HFF-Myc (cell line): ENCODE results near the gene CPT1A.

ENCODE experiments used
- DNase-seq: peaks from one replicate; pipeline ENCODE4 v3.0.0-alpha.2; 2011; ENCODE audit warnings: low read depth; ENCODE audit errors: extremely low read depth
- H3K4me3 ChIP-seq: replicated peaks from 2 replicates; pipeline ENCODE4 v1.5.1; 2011; ENCODE audit warnings: low read depth, mild to moderate bottlenecking, control low read depth, low read length
- TF ChIP-seq, protein P1 (sequence below): IDR thresholded peaks from 2 replicates; pipeline ENCODE4 v1.5.1; 2012; ENCODE audit warnings: mild to moderate bottlenecking, low read depth, low read length, control low read depth; ENCODE audit errors: missing control alignments

The CPT1A gene

DNA sequence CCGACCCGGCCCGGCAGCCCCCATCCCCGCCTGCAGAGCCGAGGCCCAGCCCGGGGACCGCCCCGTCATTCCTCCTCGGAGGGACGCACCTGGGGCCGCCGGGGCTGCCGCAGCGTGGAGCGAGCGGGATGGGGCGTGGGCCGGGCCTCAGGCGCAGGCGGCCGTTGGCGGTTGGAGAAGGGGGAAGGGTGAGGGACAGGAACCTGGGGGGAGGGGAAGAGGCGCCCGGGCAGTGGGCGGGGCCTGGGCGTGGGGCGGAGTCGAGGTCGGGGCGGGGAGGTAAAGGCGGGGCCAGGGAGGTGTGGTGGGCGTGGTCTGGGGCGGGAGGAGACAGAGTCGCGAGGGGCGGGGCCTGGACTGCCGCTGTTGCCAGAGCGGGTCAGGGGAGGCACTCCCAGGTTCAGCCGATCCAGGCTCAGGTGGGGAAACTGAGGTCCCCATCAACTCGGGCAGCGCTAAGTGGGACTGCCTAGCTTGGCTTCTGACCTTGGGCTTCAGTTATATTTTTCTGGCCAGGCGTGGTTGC, 90.3 kb downstream of the CPT1A start, which contains the start of gene TESMIN:
Gene TESMIN, minus strand, starts transcription at position 190 of the 526 bp plus-strand sequence. CDS start 860 bp downstream, outside the sequence.
- H3K4me3 ChIP-seq = peak within 1 kb of the TSS; percentile 38
- TF ChIP-seq, protein P1, sequence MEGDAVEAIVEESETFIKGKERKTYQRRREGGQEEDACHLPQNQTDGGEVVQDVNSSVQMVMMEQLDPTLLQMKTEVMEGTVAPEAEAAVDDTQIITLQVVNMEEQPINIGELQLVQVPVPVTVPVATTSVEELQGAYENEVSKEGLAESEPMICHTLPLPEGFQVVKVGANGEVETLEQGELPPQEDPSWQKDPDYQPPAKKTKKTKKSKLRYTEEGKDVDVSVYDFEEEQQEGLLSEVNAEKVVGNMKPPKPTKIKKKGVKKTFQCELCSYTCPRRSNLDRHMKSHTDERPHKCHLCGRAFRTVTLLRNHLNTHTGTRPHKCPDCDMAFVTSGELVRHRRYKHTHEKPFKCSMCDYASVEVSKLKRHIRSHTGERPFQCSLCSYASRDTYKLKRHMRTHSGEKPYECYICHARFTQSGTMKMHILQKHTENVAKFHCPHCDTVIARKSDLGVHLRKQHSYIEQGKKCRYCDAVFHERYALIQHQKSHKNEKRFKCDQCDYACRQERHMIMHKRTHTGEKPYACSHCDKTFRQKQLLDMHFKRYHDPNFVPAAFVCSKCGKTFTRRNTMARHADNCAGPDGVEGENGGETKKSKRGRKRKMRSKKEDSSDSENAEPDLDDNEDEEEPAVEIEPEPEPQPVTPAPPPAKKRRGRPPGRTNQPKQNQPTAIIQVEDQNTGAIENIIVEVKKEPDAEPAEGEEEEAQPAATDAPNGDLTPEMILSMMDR = no peak
- peak; percentile 22 for DNase-seq

DNA sequence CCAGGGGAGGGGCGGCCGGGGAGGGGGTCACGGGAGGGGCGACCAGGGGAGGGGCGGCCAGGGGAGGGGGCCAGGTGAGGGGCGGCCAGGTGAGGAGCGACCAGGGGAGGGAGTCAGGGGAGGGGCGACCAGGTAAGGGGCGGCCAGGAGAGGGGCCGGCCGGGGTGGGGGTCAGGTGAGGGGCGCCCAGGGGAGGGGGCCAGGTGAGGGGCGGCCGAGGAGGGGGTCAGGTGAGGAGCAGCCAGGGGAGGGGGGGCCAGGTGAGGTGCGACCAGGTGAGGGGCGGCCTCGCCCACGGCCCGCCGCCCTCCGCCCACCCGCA, 90.8 kb downstream of the CPT1A start:
- H3K4me3 ChIP-seq = peak overlapping the region; percentile 38
- no peak for DNase-seq
- TF ChIP-seq, protein P1 = no peak

DNA sequence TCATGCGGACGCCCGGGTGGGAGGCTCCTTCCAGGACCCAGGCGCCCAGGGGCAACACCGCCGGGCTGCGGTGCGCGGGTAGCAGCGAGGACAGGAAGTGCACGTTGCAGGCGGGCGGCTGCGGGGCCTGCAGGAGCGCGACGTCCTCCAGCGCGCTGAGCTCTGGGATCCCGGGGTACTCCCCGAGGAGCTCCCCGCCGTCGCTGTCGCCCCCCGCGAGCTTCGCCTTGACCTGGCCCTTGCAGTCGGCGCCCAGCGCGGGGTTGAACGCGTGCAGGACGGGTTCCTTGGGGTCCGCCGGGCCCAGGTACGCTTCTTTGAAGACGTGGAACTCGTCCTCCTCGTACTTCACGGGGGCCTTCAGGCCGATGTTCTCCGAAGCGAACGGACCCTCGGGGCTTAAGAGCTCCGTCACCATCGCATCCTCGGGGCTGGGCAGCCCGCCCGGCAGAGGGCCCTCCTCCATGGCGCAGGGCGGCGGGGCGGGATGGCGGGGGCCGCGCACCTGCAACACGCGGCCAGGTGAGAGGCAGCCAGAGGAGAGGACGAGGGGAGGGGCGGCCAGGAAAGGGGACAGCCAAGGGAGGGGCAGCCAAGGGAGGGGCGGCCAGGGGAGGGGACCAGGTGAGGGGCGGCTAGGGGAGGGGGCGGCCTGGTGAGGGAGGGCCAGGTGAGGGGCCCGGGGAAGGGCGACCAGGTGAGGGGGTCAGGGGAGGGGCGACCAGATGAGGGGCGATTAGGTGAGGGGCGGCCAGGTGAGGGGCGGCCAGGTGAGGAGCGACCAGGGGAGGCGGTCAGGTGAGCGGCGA, 91.3 kb downstream of the CPT1A start:
- TF ChIP-seq, protein P1 = no peak
- no peak for DNase-seq
- no peak overlapping the region for H3K4me3 ChIP-seq

DNA sequence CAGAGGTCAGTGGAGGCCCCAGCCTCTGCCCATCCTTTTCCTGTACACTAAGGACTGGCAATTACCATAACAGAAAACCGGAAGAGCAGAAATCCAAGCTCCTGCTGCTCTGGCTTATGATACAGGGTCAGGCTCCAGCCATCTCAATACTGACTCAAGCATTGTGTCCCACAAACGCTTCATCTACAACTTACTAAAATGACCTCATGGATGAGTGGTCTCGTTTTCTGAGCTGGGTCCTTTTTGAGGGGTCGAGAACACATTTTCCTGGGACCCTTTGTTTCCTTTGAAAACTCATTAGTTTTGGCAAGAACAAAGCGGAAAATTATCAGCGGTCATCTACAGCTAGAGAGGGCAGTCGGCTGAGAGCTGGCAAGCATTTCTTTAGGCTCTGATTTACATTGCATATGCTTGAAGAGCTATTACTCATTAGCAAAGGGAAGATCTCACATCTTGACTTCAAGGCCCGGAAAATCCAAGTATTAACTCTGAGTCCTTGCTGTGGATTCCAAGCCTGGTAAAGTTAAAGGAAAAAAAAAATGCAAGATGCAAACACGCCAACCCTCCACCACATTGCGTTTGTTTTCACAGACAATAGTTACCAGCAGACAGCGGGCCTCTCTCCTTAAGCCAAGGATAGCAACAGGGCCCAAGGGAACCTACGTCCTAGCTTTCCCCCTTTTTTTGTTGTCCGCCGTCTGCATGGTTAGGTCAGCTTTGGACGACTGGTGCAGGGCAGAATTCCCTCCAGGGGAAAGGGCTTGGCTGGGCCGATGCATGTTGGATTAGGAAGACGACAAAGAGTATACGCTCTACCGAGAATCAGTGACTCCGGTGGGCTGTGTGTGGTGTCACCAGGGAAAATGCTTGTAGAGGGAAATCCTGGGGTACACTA, 92.2 kb downstream of the CPT1A start:
- no peak overlapping the region for H3K4me3 ChIP-seq
- DNase-seq = no peak
- TF ChIP-seq, protein P1 = no peak

DNA sequence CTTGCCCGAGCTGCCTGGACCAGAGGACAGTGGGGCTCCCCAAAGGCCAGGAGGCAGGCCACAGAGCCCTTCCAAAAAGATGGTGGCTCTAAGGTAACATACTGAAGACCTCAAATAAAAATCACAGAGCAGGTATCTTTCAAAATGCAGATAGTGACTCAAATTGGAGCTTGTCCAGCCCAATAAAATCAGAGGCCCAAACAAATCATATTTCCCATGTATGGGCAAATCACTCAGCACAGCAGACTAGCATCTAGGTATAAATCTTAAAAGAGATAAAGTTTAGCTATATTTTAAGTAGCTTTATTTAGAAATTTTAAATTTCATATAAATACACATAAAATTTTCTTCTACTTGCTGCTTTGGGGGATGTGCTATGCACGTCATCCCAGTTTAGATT, 93.7 kb downstream of the CPT1A start:
- no peak for DNase-seq
- TF ChIP-seq, protein P1 = no peak
- H3K4me3 ChIP-seq = no peak overlapping the region

DNA sequence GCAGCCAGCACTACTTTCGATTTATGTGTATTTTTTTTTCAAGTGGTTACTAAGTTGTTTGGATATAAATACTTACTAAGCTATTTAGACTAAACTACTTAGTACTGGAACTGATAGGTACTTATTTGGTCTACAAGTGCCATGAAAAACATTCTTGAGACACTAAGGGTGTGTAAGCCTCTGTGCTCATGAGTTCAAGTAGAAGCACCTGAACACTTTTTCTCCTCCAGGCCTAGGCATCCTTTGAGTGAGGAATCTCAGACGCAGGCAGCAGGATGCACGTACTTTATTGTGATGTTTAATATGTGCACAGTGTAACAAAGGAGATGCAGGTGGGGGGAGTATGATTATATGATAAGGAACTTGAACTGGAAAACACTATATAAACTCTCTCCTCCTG, 98.2 kb downstream of the CPT1A start:
- TF ChIP-seq, protein P1 = no peak
- H3K4me3 ChIP-seq = no peak overlapping the region
- DNase-seq = no peak
